NCI-H1436 (cell line): ENCODE measurements around the gene FRMD1.

Experiments
- DNase-seq: peaks from one replicate; lab custom pipeline; 2025; lab: John Stamatoyannopoulos, UW

FRMD1 gene

DNA sequence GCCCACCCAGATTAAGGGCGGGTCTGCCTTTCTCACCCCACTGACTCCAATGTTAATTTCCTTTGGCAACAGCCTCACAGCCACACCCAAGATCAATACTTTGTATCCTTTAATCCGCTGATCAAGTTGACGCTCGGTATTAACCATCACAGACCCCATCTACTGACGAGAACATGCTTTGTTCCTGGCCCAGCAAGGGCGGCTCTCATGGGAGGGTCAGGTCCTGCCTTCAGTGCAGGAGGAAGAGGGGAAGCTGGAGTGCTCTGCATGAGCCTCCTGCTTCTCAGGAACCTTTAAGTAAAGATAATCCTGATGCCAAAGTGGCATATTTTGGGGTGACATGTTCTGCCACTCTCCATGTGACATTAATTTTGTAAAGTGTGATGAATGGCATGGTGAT lies 73.2 kb downstream of the FRMD1 start:
- no peak for DNase-seq

DNA sequence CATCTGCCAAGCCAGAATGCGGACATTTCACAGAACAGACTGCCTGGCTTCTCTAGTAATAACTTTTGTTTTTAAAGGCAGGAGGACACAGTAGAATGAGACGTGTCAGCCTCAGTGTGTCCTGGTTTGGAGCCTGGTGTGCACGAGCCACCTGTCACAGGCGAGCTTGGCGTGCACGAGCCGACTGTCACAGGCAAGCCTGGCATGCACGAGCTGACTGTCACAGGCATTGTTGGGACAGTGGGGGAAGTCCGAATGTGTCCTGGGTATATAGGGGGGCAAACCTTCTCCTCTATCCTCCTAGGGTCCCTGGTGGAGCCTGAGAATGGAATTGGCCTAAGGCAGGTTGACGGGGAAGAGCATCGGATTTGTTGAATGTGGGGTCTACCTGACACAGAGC lies 74.1 kb downstream of the FRMD1 start:
- DNase-seq: no peak

- DNase-seq: no peak
Measured at GRCh38 chr6:168004023-168004422, 75.0 kb downstream of the FRMD1 start.
